NCI-H2171 (cell line): Measurements from ENCODE around the gene P3R3URF.
A peak's percentile ranks its signal among the peaks of the same experiment; 100 is the strongest.
"Not testable (repeated sequence)": the region's sequence is repeated elsewhere in the genome, so short reads cannot be mapped to it uniquely, and the experiment has no call there.

Source experiments
- DNase-seq: peaks from one replicate; lab custom pipeline; 2025; lab: John Stamatoyannopoulos, UW

The P3R3URF gene

GRCh38 chr1:46176211-46176865, at the start of gene P3R3URF:
TSS of gene P3R3URF (minus strand) at chr1:46176488. CDS start at chr1:46176471, 17 bp downstream.
- no peak for DNase-seq

- DNase-seq: no peak
Measured at GRCh38 chr1:46224966-46225365, 48.7 kb upstream of the P3R3URF start.

- DNase-seq: peak; percentile 66
Measured at GRCh38 chr1:46223472-46223943, 47.2 kb upstream of the P3R3URF start.

- DNase-seq: not testable (repeated sequence)
Measured at GRCh38 chr1:46223055-46223454, 46.8 kb upstream of the P3R3URF start.

- no peak for DNase-seq
Measured at GRCh38 chr1:46221749-46222148, 45.5 kb upstream of the P3R3URF start.

- DNase-seq: no peak
Measured at GRCh38 chr1:46220808-46221207, 44.5 kb upstream of the P3R3URF start.

- no peak for DNase-seq
Measured at GRCh38 chr1:46219551-46220520, 43.5 kb upstream of the P3R3URF start.

GRCh38 chr1:46218443-46218842, 42.2 kb upstream of the P3R3URF start:
- DNase-seq: no peak

- no peak for DNase-seq
Measured at GRCh38 chr1:46215504-46215903, 39.2 kb upstream of the P3R3URF start.

- no peak for DNase-seq
Measured at GRCh38 chr1:46211051-46211450, 34.8 kb upstream of the P3R3URF start.

- DNase-seq: no peak
Measured at GRCh38 chr1:46210561-46210960, 34.3 kb upstream of the P3R3URF start.

GRCh38 chr1:46206399-46206798, 30.1 kb upstream of the P3R3URF start:
- DNase-seq: no peak

- no peak for DNase-seq
Measured at GRCh38 chr1:46205791-46206190, 29.5 kb upstream of the P3R3URF start.

- DNase-seq: no peak
Measured at GRCh38 chr1:46205141-46205540, 28.9 kb upstream of the P3R3URF start.

- no peak for DNase-seq
Measured at GRCh38 chr1:46204406-46204742, 28.1 kb upstream of the P3R3URF start.

GRCh38 chr1:46203738-46204405, 27.6 kb upstream of the P3R3URF start:
- DNase-seq: no peak

- DNase-seq: no peak
Measured at GRCh38 chr1:46199233-46199749, 23.0 kb upstream of the P3R3URF start.

- peak; percentile 45 for DNase-seq
Measured at GRCh38 chr1:46197964-46198811, 21.9 kb upstream of the P3R3URF start, which contains the start of gene POMGNT1. TSS of gene POMGNT1 (minus strand) at chr1:46198434. CDS start at chr1:46197821, 613 bp downstream.

GRCh38 chr1:46197560-46197963, 21.3 kb upstream of the P3R3URF start:
- DNase-seq: no peak

GRCh38 chr1:46196609-46197008, 20.3 kb upstream of the P3R3URF start:
- no peak for DNase-seq

GRCh38 chr1:46194641-46195193, 18.4 kb upstream of the P3R3URF start:
- DNase-seq: no peak
